ENCODE data around the gene BAHCC1.

Gene BAHCC1

GRCh38 chr17:81438007-81438659, 42.9 kb downstream of the BAHCC1 start:
- ChIA-PET CTCF (interaction anchor here (0.5 kb wide), 1 partner anchor 162 kb away, joined by 3 read pairs; no protein-coding TSS in a partner anchor), POLR2A (no interaction called here)
- peaks cover 0 to 15% of the 10 kb centered on the region in 2 experiments; a peak in 1 of 3 replicates for H3K36me3 ChIP-seq (ENCODE audit: control insufficient read depth in 2 of 2, insufficient read depth in 1 of 2, low read length in 2 of 2)
- H3K9me3 ChIP-seq (ENCODE audit: control insufficient read depth, insufficient read depth, low read depth, low read length), result no peaks in the 10 kb centered on the region
- H3K4me3 ChIP-seq (ENCODE audit: low read depth, low read length), result no peak overlapping the region
- H3K4me1 ChIP-seq (ENCODE audit: control insufficient read depth, insufficient read depth, low read length), result peaks cover 2% of the 10 kb centered on the region; the same call in 1 of the 2 replicates
- H3K27ac ChIP-seq (ENCODE audit: extremely low read depth, low read depth, low read length), result no peak overlapping the region
- no peak for TF ChIP-seq ZNF211 (tag by site-specific recombination; IDR thresholded peaks at IDR 0.05; ENCODE audit: low read depth)
- TF ChIP-seq ZNF529 (tag by site-specific recombination; IDR thresholded peaks at IDR 0.05; ENCODE audit: insufficient replicate concordance), result no peak
- TF ChIP-seq ZNF660 (tag by site-specific recombination; IDR thresholded peaks at IDR 0.05), result no peak
- TF ChIP-seq ZFP37 (tag by site-specific recombination; IDR thresholded peaks at IDR 0.05), result no peak
- TF ChIP-seq ZNF76 (tag by site-specific recombination; IDR thresholded peaks at IDR 0.05; ENCODE audit: borderline replicate concordance, low read depth), result no peak
- TF ChIP-seq ZNF830 (tag by site-specific recombination; IDR thresholded peaks at IDR 0.05; ENCODE audit: low read depth), result no peak

- TF ChIP-seq ZNF830 (tag by site-specific recombination; IDR thresholded peaks at IDR 0.05; ENCODE audit: low read depth) (no peak), ZNF18 (tag by site-specific recombination; IDR thresholded peaks at IDR 0.05) (no peak), WT1 (tag by site-specific recombination; IDR thresholded peaks at IDR 0.05) (no peak), KLF9 (tag by site-specific recombination; IDR thresholded peaks at IDR 0.05; ENCODE audit: low read depth) (no peak), KLF17 (tag by site-specific recombination; IDR thresholded peaks at IDR 0.05) (no peak), ZFP3 (tag by site-specific recombination; IDR thresholded peaks at IDR 0.05; ENCODE audit: low read depth) (no peak), OSR2 (tag by site-specific recombination; IDR thresholded peaks at IDR 0.05) (no peak), ZNF292 (tag by site-specific recombination; IDR thresholded peaks at IDR 0.05; ENCODE audit: borderline replicate concordance, low read depth) (no peak), ZNF518A (tag by site-specific recombination; conservative IDR thresholded peaks at IDR 0.05; ENCODE audit: low read depth) (no peak), KLF1 (tag by site-specific recombination; IDR thresholded peaks at IDR 0.05) (no peak)
- Histone ChIP-seq H3K36me3 (ENCODE audit: control insufficient read depth in 2 of 2, insufficient read depth in 1 of 2, low read length in 2 of 2) (peaks cover 0 to 21% of the 10 kb centered on the region in 2 experiments; a peak in 1 of 3 replicates), H3K4me3 (ENCODE audit: low read depth, low read length) (no peak overlapping the region), H3K4me1 (ENCODE audit: control insufficient read depth, insufficient read depth, low read length) (peaks cover 2% of the 10 kb centered on the region; the same call in 1 of the 2 replicates), H3K9me3 (ENCODE audit: control insufficient read depth, insufficient read depth, low read depth, low read length) (no peaks in the 10 kb centered on the region), H3K27ac (ENCODE audit: extremely low read depth, low read depth, low read length) (no peak overlapping the region)
- ChIA-PET POLR2A (no interaction called here), CTCF (interaction anchor here (0.6 to 1.1 kb wide), 2 partner anchors 137 to 196 kb away, joined by 3 read pairs; no protein-coding TSS in a partner anchor)
Observed at GRCh38 chr17:81438688-81439087, 43.4 kb downstream of the BAHCC1 start.

Data from HEK293 (cell line).